GM13977 (cell line): Measurements from ENCODE around the gene RPS6KL1.

Source experiments
- DNase-seq: peaks from one replicate; pipeline ENCODE4 v3.0.0; 2012; ENCODE audit warnings: low spot score
- CTCF ChIP-seq: IDR thresholded peaks from 2 replicates; pipeline ENCODE4 v1.5.1; 2012; ENCODE audit warnings: mild to moderate bottlenecking, control low read depth; ENCODE audit not compliant: insufficient read depth; ENCODE audit errors: extremely low read depth, missing control alignments
- in situ Hi-C: fragments of 300-500 bp; cut with MboI; formaldehyde crosslinking; loops from one replicate; pipeline ENCODE4 v1.12.0; 2022; ENCODE audit warnings: low sequenced_read_pairs, low pct_unique_long_range_greater_than_20kb, mixed read lengths, inconsistent platforms; ENCODE audit not compliant: unreplicated experiment

Gene RPS6KL1

GRCh38 chr14:74919421-74920165 lies 3.5 kb downstream of the RPS6KL1 start:
- no peak for DNase-seq
- in situ Hi-C loops = no loop called here
- TF ChIP-seq CTCF = no peak

GRCh38 chr14:74918380-74918779 lies 4.7 kb downstream of the RPS6KL1 start:
- no peak for DNase-seq
- TF ChIP-seq CTCF = no peak
- in situ Hi-C loops = no loop called here

GRCh38 chr14:74917646-74918081 lies 5.4 kb downstream of the RPS6KL1 start:
- no peak for DNase-seq
- in situ Hi-C loops = no loop called here
- TF ChIP-seq CTCF = no peak

- in situ Hi-C loops = no loop called here
- TF ChIP-seq CTCF = no peak
- no peak for DNase-seq
These were observed 5.9 kb downstream of the RPS6KL1 start for GRCh38 chr14:74917178-74917543.

GRCh38 chr14:74915826-74916225 lies 7.2 kb downstream of the RPS6KL1 start:
- no peak for TF ChIP-seq CTCF
- in situ Hi-C loops = no loop called here
- no peak for DNase-seq

- no peak for DNase-seq
- TF ChIP-seq CTCF = no peak
- in situ Hi-C loops = no loop called here
These were observed 7.6 kb downstream of the RPS6KL1 start for GRCh38 chr14:74915426-74915825.
